HCT116 (cell line): ENCODE measurements around the gene TMEM132D. TPM values are rescaled to one million over a fixed set of nuclear protein-coding genes. Genes with fewer than 3 reads are reported as not detected.

Source experiments
- ATAC-seq: fragments of 200-7000 bp; cut with Tn5 transposase; 2 replicates; pipeline ENCODE4 v1.9.1; 2020; ENCODE audit warnings: mild to moderate bottlenecking, moderate library complexity
- BruUV-seq: library from RNA; stranded (reverse); fragments of 400-500 nt; replicated peaks from 2 replicates; lab custom pipeline; 2021; lab: Mats Ljungman, UMichigan
- CTCF ChIA-PET: fragments of 300-600 bp; sonication (Branson Sonifier 250); formaldehyde crosslinking; loops from one replicate; lab custom pipeline; 2021; ENCODE audit warnings: antibody characterized with exemption; lab: Charles Lee
- POLR2A ChIA-PET: fragments of 300-600, 350-600 bp; sonication (Branson Sonifier 250); formaldehyde crosslinking; loops from one replicate; lab custom pipeline; 2021; ENCODE audit warnings: antibody characterized with exemption; lab: Charles Lee
- RAD21 ChIA-PET, 2 experiments: fragments of 300-600 bp; sonication (Branson Sonifier 250); formaldehyde crosslinking; loops; one replicate each; lab custom pipeline; 2023; ENCODE audit warnings: low total read pairs in 2 of 2; ENCODE audit not compliant: uncharacterized antibody in 2 of 2, unreplicated experiment in 2 of 2, low non-redundant PET in 1 of 2; lab: Charles Lee
- DNase-seq: peaks from one replicate; pipeline ENCODE4 v3.0.0-alpha.2; 2010; ENCODE audit warnings: low read depth, low spot score
- H2AFZ ChIP-seq: fragments of 200-600 bp; shearing (Covaris generic), sonication (generic); 2 replicates; pipeline ENCODE4 v1.6.1; 2017; ENCODE audit warnings: low read depth, mixed run types, mixed read lengths, antibody characterized with exemption, low read length; ENCODE audit not compliant: poor library complexity, severe bottlenecking
- H3K27ac ChIP-seq: 2 replicates; pipeline ENCODE4 v1.5.1; 2012; ENCODE audit warnings: low read depth, low read length
- H3K27me3 ChIP-seq: fragments of 200-600 bp; sonication (generic); 2 replicates; pipeline ENCODE4 v1.6.1; 2016; ENCODE audit warnings: mixed run types, low read length, mixed read lengths; ENCODE audit not compliant: insufficient read depth
- H3K36me3 ChIP-seq, 2 experiments: fragments of 200-500 bp in 1 of 2; fragments of 200-600 bp in 1 of 2; sonication (Bioruptor generic) in 1 of 2; sonication (generic) in 1 of 2; 2 replicates each; pipeline versions ENCODE4 v1.5.1 to v1.6.1; 2014 to 2016; ENCODE audit warnings: low read length in 2 of 2, inconsistent platforms in 1 of 2, mixed read lengths in 1 of 2, mixed run types in 1 of 2; ENCODE audit not compliant: insufficient read depth in 2 of 2, control insufficient read depth in 1 of 2
- H3K4me1 ChIP-seq, 2 experiments: fragments of 200-600 bp in 1 of 2; sonication (generic) in 1 of 2; 2 replicates each; pipeline versions ENCODE4 v1.5.1 to v1.6.1; 2012 to 2017; ENCODE audit warnings: low read length in 2 of 2, inconsistent platforms in 1 of 2, mild to moderate bottlenecking in 1 of 2, mixed read lengths in 1 of 2, mixed run types in 1 of 2, moderate library complexity in 1 of 2; ENCODE audit not compliant: insufficient read depth in 2 of 2, control insufficient read depth in 1 of 2
- H3K4me2 ChIP-seq: fragments of 200-600 bp; sonication (generic); 2 replicates; pipeline ENCODE4 v1.6.1; 2017; ENCODE audit warnings: mixed run types, low read length, mixed read lengths
- H3K4me3 ChIP-seq, 2 experiments: fragments of 200-600 bp in 1 of 2; sonication (generic) in 1 of 2; replicated peaks in 1 of 2; 2 replicates each; pipeline ENCODE4 v1.5.1; 2011 to 2016; ENCODE audit warnings: low read length in 2 of 2, control low read depth in 1 of 2, low read depth in 1 of 2, mild to moderate bottlenecking in 1 of 2, mixed read lengths in 1 of 2, mixed run types in 1 of 2
- H3K79me2 ChIP-seq: fragments of 200-600 bp; sonication (generic); 2 replicates; pipeline ENCODE4 v1.6.1; 2017; ENCODE audit warnings: mild to moderate bottlenecking, mixed run types, low read length, moderate library complexity, mixed read lengths; ENCODE audit not compliant: insufficient read depth
- H3K9ac ChIP-seq: fragments of 200-600 bp; sonication (generic); 2 replicates; pipeline ENCODE4 v1.6.1; 2016; ENCODE audit warnings: low read length, mixed read lengths
- H3K9me2 ChIP-seq: fragments of 200-600 bp; sonication (generic), shearing (Covaris generic); 2 replicates; pipeline ENCODE4 v1.6.1; 2017; ENCODE audit warnings: mixed run types, mild to moderate bottlenecking, moderate library complexity; ENCODE audit not compliant: insufficient read depth
- H3K9me3 ChIP-seq, 2 experiments: fragments of 200-500 bp in 1 of 2; fragments of 200-600 bp in 1 of 2; sonication (Bioruptor generic) in 1 of 2; sonication (generic) in 1 of 2; 2 replicates each; pipeline ENCODE4 v1.6.1; 2014 to 2017; ENCODE audit warnings: low read length in 2 of 2, mixed read lengths in 2 of 2, inconsistent platforms in 1 of 2, low read depth in 1 of 2, mild to moderate bottlenecking in 1 of 2, mixed run types in 1 of 2, moderate library complexity in 1 of 2; ENCODE audit not compliant: control insufficient read depth in 1 of 2, insufficient read depth in 1 of 2
- H4K20me1 ChIP-seq: fragments of 200-600 bp; sonication (generic), shearing (Covaris generic); 2 replicates; pipeline ENCODE4 v1.6.1; 2017; ENCODE audit warnings: mixed run types, mild to moderate bottlenecking, moderate library complexity; ENCODE audit not compliant: insufficient read depth
- ATF3 ChIP-seq: IDR thresholded peaks from 2 replicates; pipeline ENCODE4 v1.6.1; 2012
- EGR1 ChIP-seq: IDR thresholded peaks from 2 replicates; pipeline ENCODE4 v1.6.1; 2012; ENCODE audit warnings: low read depth
- FOSL1 ChIP-seq: IDR thresholded peaks from 2 replicates; pipeline ENCODE4 v1.6.1; 2012; ENCODE audit warnings: low read depth
- POLR2AphosphoS5 ChIP-seq: IDR thresholded peaks from 2 replicates; pipeline ENCODE4 v1.6.1; 2011; ENCODE audit warnings: mild to moderate bottlenecking, low read depth, low read length, moderate library complexity
- REST ChIP-seq: IDR thresholded peaks from 2 replicates; pipeline ENCODE4 v1.6.1; 2012; ENCODE audit warnings: low read depth
- SIN3A ChIP-seq: IDR thresholded peaks from 2 replicates; pipeline ENCODE4 v1.6.1; 2012; ENCODE audit warnings: low read depth
- SRF ChIP-seq: IDR thresholded peaks from 2 replicates; pipeline ENCODE4 v1.6.1; 2012; ENCODE audit warnings: low read depth
- ZBTB33 ChIP-seq: IDR thresholded peaks from 2 replicates; pipeline ENCODE4 v1.6.1; 2011; ENCODE audit warnings: mild to moderate bottlenecking, low read length, moderate library complexity; ENCODE audit not compliant: insufficient replicate concordance; ENCODE audit errors: extremely low read depth
- ZFX ChIP-seq: fragments of 450-650 bp; IDR thresholded peaks from 2 replicates; pipeline ENCODE4 v1.6.1; 2017
- ZNF274 ChIP-seq: fragments of 200-500 bp; sonication (Bioruptor generic); IDR thresholded peaks from 2 replicates; pipeline ENCODE4 v1.6.1; 2014; ENCODE audit warnings: mild to moderate bottlenecking, low read depth, low read length, inconsistent platforms
- intact Hi-C: fragments of 100-400 bp; cut with micrococcal nuclease; formaldehyde crosslinking; loops from 2 replicates; pipeline ENCODE4 v1.10.0; 2022
- total RNA-seq: library from RNA; stranded (reverse); gene quantifications from one replicate; pipeline ENCODE4 v1.2.1, GENCODE V29; 2021; ENCODE audit not compliant: unreplicated experiment

The TMEM132D gene
- total RNA-seq, 1 experiment from 2014 or later = not detected

GRCh38 chr12:129145381-129145780 lies 758.4 kb downstream of the TMEM132D start:
- Histone ChIP-seq H3K4me2 (no peak overlapping the region), H3K79me2 (no peaks in the 10 kb centered on the region), H2AFZ (no peak overlapping the region), H3K36me3 (no peaks in the 10 kb centered on the region), H3K4me3 (no peak overlapping the region), H3K9me2 (no peaks in the 10 kb centered on the region), H3K9me3 (peaks cover 0 to 25% of the 10 kb centered on the region in 2 experiments; a peak in 2 of 4 replicates), H3K4me1 (no peaks in the 10 kb centered on the region), H3K9ac (no peak overlapping the region), H3K27ac (no peak overlapping the region), H3K27me3 (no peaks in the 10 kb centered on the region), H4K20me1 (no peaks in the 10 kb centered on the region)
- TF ChIP-seq ATF3 (no peak), ZFX (no peak), SIN3A (no peak), FOSL1 (no peak), ZBTB33 (no peak), EGR1 (no peak), POLR2AphosphoS5 (no peak), SRF (no peak), REST (no peak), ZNF274 (no peak)
- no TSS peak for BruUV-seq
- POLR2A ChIA-PET = no interaction called here
- CTCF ChIA-PET = no interaction called here
- DNase-seq = no peak
- no peak for ATAC-seq
- intact Hi-C loops = no loop called here
- RAD21 ChIA-PET = no interaction called here
